ENCODE measurements around the gene DOHH.

- no peak for TF ChIP-seq YY1 (IDR thresholded peaks at IDR 0.05; ENCODE audit: insufficient read depth, insufficient read length)
- TF ChIP-seq ZNF274 (IDR thresholded peaks at IDR 0.05; ENCODE audit: low read depth, low read length): no peak
- no peak for TF ChIP-seq SUZ12 (IDR thresholded peaks at IDR 0.05; ENCODE audit: extremely low read depth, insufficient read depth, insufficient read length)
These were observed 37.3 kb downstream of the DOHH start for GRCh38 chr19:3462991-3463713.
